HUES64 (cell line): Measurements from ENCODE around the gene UBAC2.

Experiments
- H3K27ac ChIP-seq: 2 replicates; pipeline ENCODE4 v1.7.0; 2013; ENCODE audit warnings: low read depth, low read length, inconsistent platforms
- H3K27me3 ChIP-seq: 2 replicates; pipeline ENCODE4 v1.6.1; 2013; ENCODE audit warnings: mild to moderate bottlenecking, low read length; ENCODE audit not compliant: insufficient read depth
- H3K36me3 ChIP-seq: 2 replicates; pipeline ENCODE4 v1.6.1; 2013; ENCODE audit warnings: mild to moderate bottlenecking, low read length; ENCODE audit not compliant: insufficient read depth
- H3K4me1 ChIP-seq: 2 replicates; pipeline ENCODE4 v1.6.1; 2013; ENCODE audit warnings: mild to moderate bottlenecking, low read length, moderate library complexity; ENCODE audit not compliant: insufficient read depth
- H3K4me3 ChIP-seq: 2 replicates; pipeline ENCODE4 v1.5.1; 2013; ENCODE audit warnings: mild to moderate bottlenecking, low read length, moderate library complexity
- H3K9ac ChIP-seq: 2 replicates; pipeline ENCODE4 v1.6.1; 2013; ENCODE audit warnings: mild to moderate bottlenecking, low read depth, low read length
- H3K9me3 ChIP-seq: 2 replicates; pipeline ENCODE4 v1.6.1; 2013; ENCODE audit warnings: low read depth, low read length; ENCODE audit not compliant: insufficient read depth
- WGBS: fragments of 150-250, 120-280 bp; methylation state at CpG from one replicate; pipeline ENCODE4 v1.1.7; 2013; ENCODE audit warnings: missing lambda C conversion rate; 5-methylcytosine and 5-hydroxymethylcytosine counted together

UBAC2 gene

GRCh38 chr13:99314640-99315176, 114.1 kb downstream of the UBAC2 start:
- Histone ChIP-seq H3K27ac (no peak overlapping the region), H3K4me3 (no peak overlapping the region), H3K4me1 (peaks cover 19% of the 10 kb centered on the region), H3K27me3 (no peaks in the 10 kb centered on the region), H3K9me3 (no peaks in the 10 kb centered on the region), H3K36me3 (peaks cover 4% of the 10 kb centered on the region; the same call in 1 of the 2 replicates), H3K9ac (no peak overlapping the region)
- WGBS = 87% methylated on average over 10 of the region's 10 CpGs

GRCh38 chr13:99315186-99315585, 114.5 kb downstream of the UBAC2 start:
- H3K9me3 ChIP-seq = no peaks in the 10 kb centered on the region
- H3K4me3 ChIP-seq = no peak overlapping the region
- 92% methylated on average over 6 of the region's 6 CpGs for WGBS
- peaks cover 4% of the 10 kb centered on the region; the same call in 1 of the 2 replicates for H3K36me3 ChIP-seq
- peaks cover 19% of the 10 kb centered on the region for H3K4me1 ChIP-seq
- no peaks in the 10 kb centered on the region for H3K27me3 ChIP-seq
- no peak overlapping the region for H3K27ac ChIP-seq
- no peak overlapping the region for H3K9ac ChIP-seq

GRCh38 chr13:99316224-99316623, 115.6 kb downstream of the UBAC2 start:
- no peak overlapping the region for H3K9ac ChIP-seq
- no peaks in the 10 kb centered on the region for H3K27me3 ChIP-seq
- WGBS = 95% methylated on average over 2 of the region's 2 CpGs
- H3K36me3 ChIP-seq = peaks cover 4% of the 10 kb centered on the region; the same call in 1 of the 2 replicates
- peaks cover 12% of the 10 kb centered on the region for H3K4me1 ChIP-seq
- no peak overlapping the region for H3K27ac ChIP-seq
- no peak overlapping the region for H3K4me3 ChIP-seq
- no peaks in the 10 kb centered on the region for H3K9me3 ChIP-seq

GRCh38 chr13:99316657-99317256, 116.1 kb downstream of the UBAC2 start:
- Histone ChIP-seq H3K9ac (no peak overlapping the region), H3K4me1 (peaks cover 12% of the 10 kb centered on the region), H3K36me3 (peaks cover 4% of the 10 kb centered on the region; the same call in 1 of the 2 replicates), H3K27ac (no peak overlapping the region), H3K9me3 (no peaks in the 10 kb centered on the region), H3K4me3 (no peak overlapping the region), H3K27me3 (no peaks in the 10 kb centered on the region)
- WGBS = 95% methylated on average over 6 of the region's 6 CpGs

GRCh38 chr13:99320693-99321481, 120.2 kb downstream of the UBAC2 start:
- 94% methylated on average over 5 of the region's 5 CpGs for WGBS
- no peaks in the 10 kb centered on the region for H3K9me3 ChIP-seq
- H3K27me3 ChIP-seq = no peaks in the 10 kb centered on the region
- H3K9ac ChIP-seq = no peak overlapping the region
- no peaks in the 10 kb centered on the region for H3K4me1 ChIP-seq
- H3K36me3 ChIP-seq = peaks cover 11% of the 10 kb centered on the region
- no peak overlapping the region for H3K4me3 ChIP-seq
- H3K27ac ChIP-seq = no peak overlapping the region

GRCh38 chr13:99321709-99322108, 121.1 kb downstream of the UBAC2 start:
- Histone ChIP-seq H3K4me3 (no peak overlapping the region), H3K9ac (no peak overlapping the region), H3K9me3 (no peaks in the 10 kb centered on the region), H3K36me3 (peaks cover 14% of the 10 kb centered on the region), H3K4me1 (no peaks in the 10 kb centered on the region), H3K27me3 (no peaks in the 10 kb centered on the region), H3K27ac (no peak overlapping the region)

GRCh38 chr13:99322297-99323103, 121.8 kb downstream of the UBAC2 start:
- Histone ChIP-seq H3K36me3 (peaks cover 14% of the 10 kb centered on the region), H3K4me3 (no peak overlapping the region), H3K27me3 (no peaks in the 10 kb centered on the region), H3K27ac (no peak overlapping the region), H3K9ac (no peak overlapping the region), H3K4me1 (no peaks in the 10 kb centered on the region), H3K9me3 (no peaks in the 10 kb centered on the region)
- WGBS = 89% methylated on average over 10 of the region's 10 CpGs

- Histone ChIP-seq H3K9me3 (no peaks in the 10 kb centered on the region), H3K4me3 (no peak overlapping the region), H3K4me1 (no peaks in the 10 kb centered on the region), H3K36me3 (peaks cover 19% of the 10 kb centered on the region), H3K9ac (no peak overlapping the region), H3K27me3 (no peaks in the 10 kb centered on the region), H3K27ac (no peak overlapping the region)
- 96% methylated on average over 3 of the region's 3 CpGs for WGBS
Measured at GRCh38 chr13:99323488-99323887, 122.8 kb downstream of the UBAC2 start.

- Histone ChIP-seq H3K4me1 (no peaks in the 10 kb centered on the region; the same call in 1 of the 2 replicates), H3K27ac (no peak overlapping the region), H3K4me3 (no peak overlapping the region), H3K36me3 (peaks cover 24% of the 10 kb centered on the region), H3K9ac (no peak overlapping the region), H3K27me3 (no peaks in the 10 kb centered on the region), H3K9me3 (no peaks in the 10 kb centered on the region)
Measured at GRCh38 chr13:99326012-99326411, 125.4 kb downstream of the UBAC2 start.

- Histone ChIP-seq H3K36me3 (peaks cover 24% of the 10 kb centered on the region), H3K27me3 (no peaks in the 10 kb centered on the region), H3K4me3 (no peak overlapping the region), H3K9me3 (no peaks in the 10 kb centered on the region), H3K4me1 (no peaks in the 10 kb centered on the region; the same call in 1 of the 2 replicates), H3K9ac (no peak overlapping the region), H3K27ac (no peak overlapping the region)
- WGBS = 96% methylated on average over 2 of the region's 2 CpGs
Measured at GRCh38 chr13:99327126-99327525, 126.5 kb downstream of the UBAC2 start.

GRCh38 chr13:99327761-99328160, 127.1 kb downstream of the UBAC2 start:
- H3K9me3 ChIP-seq = no peaks in the 10 kb centered on the region
- H3K4me1 ChIP-seq = no peaks in the 10 kb centered on the region; the same call in 1 of the 2 replicates
- no peaks in the 10 kb centered on the region for H3K27me3 ChIP-seq
- no peak overlapping the region for H3K4me3 ChIP-seq
- WGBS = 86% methylated on average over 1 of the region's 2 CpGs
- H3K36me3 ChIP-seq = peaks cover 24% of the 10 kb centered on the region
- no peak overlapping the region for H3K9ac ChIP-seq
- H3K27ac ChIP-seq = no peak overlapping the region
